HepG2 (cell line): ENCODE measurements around the gene TM4SF5. TPM values are rescaled to one million over a fixed set of nuclear protein-coding genes. Genes with fewer than 3 reads are reported as not detected.

Experiments
- CAMTA2 ChIP-seq: sonication (generic); formaldehyde crosslinking; IDR thresholded peaks from 2 replicates; pipeline ENCODE4 v1.4.0; 2020; ENCODE audit warnings: mild to moderate bottlenecking, missing genetic modification reagents, borderline replicate concordance
- DRAP1 ChIP-seq: IDR thresholded peaks from 2 replicates; pipeline ENCODE4 v1.6.1; 2016; ENCODE audit warnings: missing genetic modification reagents, missing compliant biosample characterization
- GATAD1 ChIP-seq: IDR thresholded peaks from 2 replicates; pipeline ENCODE4 v1.6.1; 2016; ENCODE audit warnings: missing genetic modification reagents, missing compliant biosample characterization
- HDAC2 ChIP-seq: sonication (generic); formaldehyde crosslinking; IDR thresholded peaks from 2 replicates; pipeline ENCODE4 v1.4.0; 2020; ENCODE audit warnings: missing genetic modification reagents
- HINFP ChIP-seq: sonication (generic); formaldehyde crosslinking; IDR thresholded peaks from 2 replicates; pipeline ENCODE4 v1.4.0; 2020; ENCODE audit warnings: low read depth, mild to moderate bottlenecking, missing genetic modification reagents
- HMGXB3 ChIP-seq: sonication (generic); formaldehyde crosslinking; IDR thresholded peaks from 2 replicates; pipeline ENCODE4 v1.4.0; 2020; ENCODE audit warnings: missing genetic modification reagents, borderline replicate concordance
- KLF13 ChIP-seq: sonication (generic); formaldehyde crosslinking; IDR thresholded peaks from 2 replicates; pipeline ENCODE4 v1.4.0; 2020; ENCODE audit warnings: mild to moderate bottlenecking, missing genetic modification reagents
- LCORL ChIP-seq, 2 experiments: fragments of 450-650 bp in 1 of 2; sonication (generic) in 1 of 2; formaldehyde crosslinking in 1 of 2; IDR thresholded peaks; 2 replicates each; pipeline versions ENCODE4 v1.5.0 to v1.6.1; 2017 to 2020; ENCODE audit warnings: antibody characterized with exemption in 1 of 2, missing genetic modification reagents in 1 of 2
- NFIC ChIP-seq: IDR thresholded peaks from 2 replicates; pipeline ENCODE4 v1.6.1; 2012; ENCODE audit warnings: mild to moderate bottlenecking, low read length, inconsistent platforms
- POLR2AphosphoS2 ChIP-seq: IDR thresholded peaks from 2 replicates; pipeline ENCODE4 v1.6.1; 2011; ENCODE audit warnings: low read depth, low read length, improper control_type of control experiment
- RXRA ChIP-seq: sonication (generic); formaldehyde crosslinking; IDR thresholded peaks from 2 replicates; pipeline ENCODE4 v1.5.1; 2020; ENCODE audit warnings: missing genetic modification reagents
- YEATS4 ChIP-seq: sonication (generic); formaldehyde crosslinking; IDR thresholded peaks from 2 replicates; pipeline ENCODE4 v1.4.0; 2020; ENCODE audit warnings: missing genetic modification reagents, borderline replicate concordance
- ZFP82 ChIP-seq: sonication (generic); formaldehyde crosslinking; IDR thresholded peaks from 2 replicates; pipeline ENCODE4 v1.5.1; 2020; ENCODE audit warnings: mild to moderate bottlenecking, missing genetic modification reagents, borderline replicate concordance
- ZKSCAN1 ChIP-seq: fragments of 150-350 bp; IDR thresholded peaks from 2 replicates; pipeline ENCODE4 v1.6.1; 2014; ENCODE audit warnings: low read length
- ZNF317 ChIP-seq: sonication (generic); formaldehyde crosslinking; IDR thresholded peaks from 2 replicates; pipeline ENCODE4 v1.5.0; 2020; ENCODE audit warnings: mild to moderate bottlenecking, missing genetic modification reagents
- ZNF432 ChIP-seq: sonication (generic); formaldehyde crosslinking; IDR thresholded peaks from 2 replicates; pipeline ENCODE4 v1.5.0; 2020; ENCODE audit warnings: missing genetic modification reagents, mild to moderate bottlenecking, borderline replicate concordance
- ZNF576 ChIP-seq: sonication (generic); formaldehyde crosslinking; IDR thresholded peaks from 2 replicates; pipeline ENCODE4 v1.4.0; 2020; ENCODE audit warnings: mild to moderate bottlenecking, missing genetic modification reagents
- ZNF660 ChIP-seq: sonication (generic); formaldehyde crosslinking; IDR thresholded peaks from 2 replicates; pipeline ENCODE4 v1.5.1; 2020; ENCODE audit warnings: mild to moderate bottlenecking, low read depth, missing genetic modification reagents, borderline replicate concordance
- ZNF7 ChIP-seq: IDR thresholded peaks from 2 replicates; pipeline ENCODE4 v1.6.1; 2016; ENCODE audit warnings: missing biosample characterization, missing genetic modification reagents
- ZNF737 ChIP-seq: sonication (generic); formaldehyde crosslinking; IDR thresholded peaks from 2 replicates; pipeline ENCODE4 v1.5.0; 2020; ENCODE audit warnings: missing genetic modification reagents, mild to moderate bottlenecking, borderline replicate concordance
- ZNF775 ChIP-seq: sonication (generic); formaldehyde crosslinking; IDR thresholded peaks from 2 replicates; pipeline ENCODE4 v1.4.0; 2020; ENCODE audit warnings: missing genetic modification reagents, mild to moderate bottlenecking, moderate library complexity, borderline replicate concordance
- ZNF782 ChIP-seq: sonication (generic); formaldehyde crosslinking; IDR thresholded peaks from 2 replicates; pipeline ENCODE4 v1.4.0; 2020; ENCODE audit warnings: missing genetic modification reagents, mild to moderate bottlenecking, borderline replicate concordance
- ZNF792 ChIP-seq: IDR thresholded peaks from 2 replicates; pipeline ENCODE4 v1.6.1; 2016
- ZNF883 ChIP-seq: sonication (generic); formaldehyde crosslinking; IDR thresholded peaks from 2 replicates; pipeline ENCODE4 v1.5.1; 2020; ENCODE audit warnings: mild to moderate bottlenecking, missing genetic modification reagents; ENCODE audit errors: not compliant biosample characterization
- polyA plus RNA-seq, 8 experiments: library from polyadenylated mRNA; depleted of rRNA in 3 of 8; stranded (reverse) in 7 of 8; unstranded in 1 of 8; fragments of >200 nt; fragmentation: Illumina TruSeq in 4 of 8; extraction: Trizol in 4 of 8; gene quantifications; 2 replicates each; pipeline versions ENCODE4 v1.2.1 to v1.2.3, GENCODE V29; 2011 to 2016; ENCODE audit warnings: low read depth in 4 of 8, missing spikeins in 1 of 8, mixed read lengths in 1 of 8; ENCODE audit not compliant: insufficient read depth in 1 of 8
- total RNA-seq, 5 experiments: library from RNA; depleted of rRNA; stranded (reverse); fragments of >200 nt; fragmentation: Illumina TruSeq; extraction: Trizol; gene quantifications; 2 replicates each; pipeline ENCODE4 v1.2.3, GENCODE V29; 2016; ENCODE audit warnings: low read depth in 1 of 5

Gene TM4SF5
- total and polyA plus RNA-seq, 2 of the 13 experiments (the other 11 are each of a cell fraction or from before 2014, with no cell fraction given), result 30.1 to 126 TPM

GRCh38 chr17:4771519-4772234 is at the start of gene TM4SF5 (continued):
- no peak; the same call in none of the 2 replicates for TF ChIP-seq HMGXB3
- TF ChIP-seq ZNF782, result no peak
- TF ChIP-seq DRAP1, result peak; percentile 92
- no peak for TF ChIP-seq ZKSCAN1
- no peak for TF ChIP-seq ZNF576 (CRISPR knock-in tag)
- TF ChIP-seq YEATS4 (CRISPR knock-in tag), result peak; percentile 91
- TF ChIP-seq KLF13, result no peak
- no peak for TF ChIP-seq ZNF737
- TF ChIP-seq CAMTA2 (CRISPR knock-in tag), result no peak
- TF ChIP-seq ZNF432 (CRISPR knock-in tag), result no peak
- TF ChIP-seq ZNF7 (CRISPR knock-in tag), result no peak
- no peak for TF ChIP-seq POLR2AphosphoS2
- TF ChIP-seq HINFP (CRISPR knock-in tag), result peak; percentile 36; the same call in 1 of the 2 replicates
- peak; percentile 92 for TF ChIP-seq HDAC2 (CRISPR knock-in tag)
- TF ChIP-seq ZNF775 (CRISPR knock-in tag), result no peak; the same call in 1 of the 2 replicates
- no peak for TF ChIP-seq LCORL (IDR thresholded peaks at IDR 0.05)
- TF ChIP-seq LCORL (CRISPR knock-in tag; IDR thresholded peaks at IDR 0.05), result peak; percentile 37; the same call in 1 of the 2 replicates
- TF ChIP-seq GATAD1 (CRISPR knock-in tag), result peak; percentile 73
- peak; percentile 88 for TF ChIP-seq ZNF317
- peak; percentile 60 for TF ChIP-seq ZNF792 (CRISPR knock-in tag)
- TF ChIP-seq ZNF660 (CRISPR knock-in tag), result no peak
- peak; percentile 52; the same call in 1 of the 2 replicates for TF ChIP-seq RXRA (CRISPR knock-in tag)
- TF ChIP-seq ZNF883 (CRISPR knock-in tag), result peak; percentile 78
- TF ChIP-seq ZFP82 (CRISPR knock-in tag), result 0 out of 2 replicates have a peak, but pooled peaks have one; percentile 27
- no peak for TF ChIP-seq NFIC
